Stimulated activated CD8-positive, alpha-beta memory T cell treated with anti-CD3 and anti-CD28 coated beads, Interleukin-7, amount 100 ng/mL, for 24 hours (primary cell): ENCODE measurements around the gene NANS.
"Not testable (repeated sequence)": the region's sequence is repeated elsewhere in the genome, so short reads cannot be mapped to it uniquely, and the experiment has no call there.

Source experiments
- DNase-seq: peaks from one replicate; pipeline ENCODE4 v3.0.0-alpha.2; 2020; ENCODE audit warnings: low read depth

Gene NANS, protein sequence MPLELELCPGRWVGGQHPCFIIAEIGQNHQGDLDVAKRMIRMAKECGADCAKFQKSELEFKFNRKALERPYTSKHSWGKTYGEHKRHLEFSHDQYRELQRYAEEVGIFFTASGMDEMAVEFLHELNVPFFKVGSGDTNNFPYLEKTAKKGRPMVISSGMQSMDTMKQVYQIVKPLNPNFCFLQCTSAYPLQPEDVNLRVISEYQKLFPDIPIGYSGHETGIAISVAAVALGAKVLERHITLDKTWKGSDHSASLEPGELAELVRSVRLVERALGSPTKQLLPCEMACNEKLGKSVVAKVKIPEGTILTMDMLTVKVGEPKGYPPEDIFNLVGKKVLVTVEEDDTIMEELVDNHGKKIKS

DNA sequence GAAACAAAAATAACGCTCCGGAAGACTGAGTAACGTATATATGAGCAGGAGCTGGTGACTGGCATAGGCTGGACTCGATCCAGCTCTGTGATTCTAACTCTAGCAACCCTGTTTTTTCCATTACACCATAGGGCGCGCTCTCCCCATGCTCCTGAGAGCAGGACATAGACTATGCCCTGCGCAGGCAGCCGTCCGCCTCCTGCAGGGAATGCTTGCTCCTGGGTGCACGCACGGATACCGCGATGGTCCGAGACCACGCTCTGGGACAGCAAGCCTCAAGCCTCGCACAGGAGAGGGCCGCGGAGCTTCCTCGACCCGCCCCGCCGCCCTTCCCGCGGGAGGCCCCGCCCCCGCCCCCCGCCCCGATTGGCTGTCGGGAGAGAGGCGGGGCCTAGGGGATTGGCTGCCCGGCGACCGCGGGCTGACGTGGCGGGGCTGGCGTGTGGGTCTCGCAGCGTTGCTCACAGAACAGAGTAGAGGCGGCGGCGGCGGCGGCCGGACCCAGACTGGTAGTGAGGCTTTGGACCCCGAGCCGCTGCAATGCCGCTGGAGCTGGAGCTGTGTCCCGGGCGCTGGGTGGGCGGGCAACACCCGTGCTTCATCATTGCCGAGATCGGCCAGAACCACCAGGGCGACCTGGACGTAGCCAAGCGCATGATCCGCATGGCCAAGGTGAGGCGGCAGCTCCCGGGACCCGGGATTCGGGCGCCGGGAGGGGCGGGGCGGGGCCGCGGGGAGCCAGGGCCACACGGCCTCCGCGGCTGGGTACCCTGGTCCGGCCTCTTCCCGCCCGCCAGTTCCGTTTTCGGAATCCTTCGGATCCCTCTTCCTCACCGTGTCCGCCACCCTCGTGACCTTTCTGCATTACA, at the start of gene NANS:
Gene NANS, plus strand, starts transcription at position 464 of the 869 bp plus-strand sequence. Its CDS starts 77 bp downstream, at position 541.
- peak; percentile 82 for DNase-seq

DNA sequence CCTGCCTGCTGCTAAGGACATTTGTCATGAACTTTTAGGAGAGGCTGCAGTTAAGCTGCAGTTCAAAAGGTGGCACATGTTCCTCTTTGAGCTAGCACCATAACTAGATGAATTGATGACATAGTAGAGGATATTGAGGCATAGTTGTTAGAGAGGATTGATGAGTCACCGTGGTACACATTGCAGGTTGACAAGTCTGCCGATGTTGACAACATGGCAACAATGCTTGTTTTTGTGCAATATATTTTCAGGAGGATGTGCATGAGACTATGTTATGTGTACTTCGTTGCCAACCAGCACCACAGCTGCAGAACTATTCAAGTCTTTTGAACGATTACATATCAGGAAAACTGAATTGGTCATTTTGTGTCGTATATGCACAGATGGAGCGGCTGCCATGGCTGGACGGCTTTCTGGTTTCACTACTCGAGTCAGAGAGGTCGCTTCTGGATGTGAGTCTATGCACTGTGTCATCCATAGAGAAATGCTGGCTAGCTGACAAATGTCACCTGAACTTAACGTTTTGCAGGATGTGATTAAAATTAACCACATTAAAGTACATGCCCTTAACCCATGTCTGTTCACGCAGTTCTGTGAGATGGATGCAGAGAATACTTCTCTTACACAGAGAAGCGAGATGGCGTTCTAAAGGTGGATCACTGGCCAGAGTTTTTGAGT, 49.1 kb upstream of the NANS start:
- DNase-seq: no peak

DNA sequence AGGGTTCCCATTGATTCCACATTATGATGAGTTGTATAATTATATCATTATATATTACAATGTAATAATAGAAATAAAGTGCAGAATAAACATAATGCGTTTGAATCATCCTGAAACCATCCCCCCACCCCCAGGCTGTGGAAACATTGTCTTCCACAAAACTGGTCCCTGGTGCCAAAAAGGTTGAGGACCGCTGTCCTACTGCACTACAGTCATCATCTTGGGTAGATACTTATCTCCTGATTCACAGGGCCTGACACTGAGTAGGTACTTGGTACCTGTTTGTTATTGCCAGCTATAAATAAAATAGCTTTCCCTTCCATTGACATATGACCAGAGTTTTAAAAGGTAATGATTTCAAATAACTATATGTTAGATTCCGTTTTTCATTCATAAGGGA, 47.8 kb upstream of the NANS start:
- DNase-seq: no peak

DNA sequence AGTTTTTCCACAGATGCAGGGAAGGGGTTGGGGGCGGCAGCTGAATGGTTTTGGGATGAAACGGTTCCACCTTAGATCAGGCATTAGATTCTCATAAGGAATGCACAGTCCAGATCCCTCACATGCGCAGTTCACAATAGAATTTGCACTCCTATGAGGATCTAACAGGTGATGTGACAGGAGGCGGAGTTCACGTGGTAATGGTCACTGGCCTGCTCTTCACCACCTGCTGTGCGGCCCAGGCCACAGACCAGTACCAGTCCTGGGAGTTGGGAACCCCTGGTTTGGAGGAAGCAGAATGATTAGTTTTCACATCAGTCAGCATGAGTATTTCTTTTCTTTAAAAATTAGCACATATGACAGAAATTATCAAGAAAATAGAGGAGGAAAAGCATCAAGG, 47.1 kb upstream of the NANS start:
- no peak for DNase-seq

DNA sequence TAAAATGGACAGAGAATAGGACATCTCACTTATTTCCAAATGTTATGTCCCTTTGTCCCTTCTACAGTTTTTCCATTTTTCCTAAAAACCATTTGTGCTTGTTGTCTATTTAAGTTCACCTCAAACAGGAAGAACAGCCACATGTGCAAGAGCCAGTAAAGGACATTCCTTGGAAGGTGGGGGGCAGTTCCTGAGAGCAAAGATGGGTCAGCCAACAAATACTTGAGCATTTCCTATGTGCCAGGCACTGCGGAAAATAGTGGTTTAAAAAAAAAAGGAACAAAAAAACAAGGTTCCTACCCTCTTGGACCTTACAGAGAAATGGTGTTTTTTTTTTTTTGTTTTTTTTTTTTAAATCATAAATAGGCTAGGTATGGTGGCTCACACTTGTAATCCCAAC, 46.6 kb upstream of the NANS start:
- no peak for DNase-seq

DNA sequence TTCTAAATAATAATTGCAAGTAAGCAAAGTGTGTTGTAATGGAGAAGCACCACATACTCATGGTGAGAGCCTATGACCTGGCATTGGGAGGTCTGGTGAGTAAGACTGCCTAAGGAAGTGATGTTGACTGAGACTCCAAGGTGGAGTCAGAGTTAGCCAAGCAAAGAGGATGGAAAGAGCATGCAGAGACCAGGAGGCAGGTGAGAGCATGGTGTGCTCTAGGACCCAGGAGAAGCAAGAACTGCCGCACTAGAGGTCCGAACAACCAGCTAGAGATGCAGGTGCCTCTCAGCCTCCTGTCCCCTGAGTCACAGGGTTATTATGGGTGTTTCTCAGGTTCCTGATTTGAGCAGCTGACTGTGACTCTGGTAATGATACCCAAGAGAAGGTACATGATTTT, 46.1 kb upstream of the NANS start:
- no peak for DNase-seq

DNA sequence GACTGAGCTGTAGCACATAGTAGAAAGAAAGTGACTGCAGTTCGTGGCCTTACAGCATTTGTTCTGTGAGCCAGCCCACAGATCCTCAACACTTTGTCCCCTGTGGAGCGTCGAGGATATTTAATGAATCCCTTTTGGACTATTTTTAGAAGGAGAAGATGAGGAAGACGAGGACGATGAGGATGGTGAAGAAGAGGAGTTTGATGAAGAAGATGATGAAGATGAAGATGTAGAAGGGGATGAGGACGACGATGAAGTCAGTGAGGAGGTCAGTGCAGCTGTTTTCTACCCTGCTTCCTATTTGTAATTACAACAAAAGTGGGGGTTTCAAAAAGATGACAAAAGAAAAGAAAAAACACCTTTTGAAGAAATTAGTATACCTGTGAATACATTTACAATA, 45.4 kb upstream of the NANS start:
- no peak for DNase-seq

DNA sequence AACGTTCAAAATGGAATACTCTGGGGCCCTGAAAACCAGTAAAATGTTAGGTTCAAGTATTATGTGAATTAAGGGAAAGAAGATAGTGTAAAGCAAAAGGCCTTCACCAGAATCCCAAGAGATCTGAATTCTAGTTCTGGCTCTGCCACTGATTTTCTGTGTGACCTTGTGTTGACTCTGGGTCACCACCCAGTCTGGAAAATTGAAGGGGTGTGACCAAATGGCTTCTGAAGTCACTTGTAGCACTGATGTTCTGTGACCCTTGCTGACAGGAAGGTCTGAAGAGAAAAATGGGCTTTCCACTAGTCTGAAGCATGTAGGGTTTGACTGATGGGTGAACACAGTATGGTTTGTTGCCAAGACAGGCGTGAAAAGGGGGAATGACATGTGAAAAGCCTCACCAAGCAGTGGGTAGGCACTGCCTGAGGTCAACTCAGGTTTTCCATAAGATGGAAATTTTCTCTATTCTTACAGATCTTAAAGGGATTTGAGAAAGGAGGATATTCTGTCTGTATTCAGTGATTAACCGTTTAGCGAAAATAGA, 40.3 kb upstream of the NANS start:
- DNase-seq: no peak

DNA sequence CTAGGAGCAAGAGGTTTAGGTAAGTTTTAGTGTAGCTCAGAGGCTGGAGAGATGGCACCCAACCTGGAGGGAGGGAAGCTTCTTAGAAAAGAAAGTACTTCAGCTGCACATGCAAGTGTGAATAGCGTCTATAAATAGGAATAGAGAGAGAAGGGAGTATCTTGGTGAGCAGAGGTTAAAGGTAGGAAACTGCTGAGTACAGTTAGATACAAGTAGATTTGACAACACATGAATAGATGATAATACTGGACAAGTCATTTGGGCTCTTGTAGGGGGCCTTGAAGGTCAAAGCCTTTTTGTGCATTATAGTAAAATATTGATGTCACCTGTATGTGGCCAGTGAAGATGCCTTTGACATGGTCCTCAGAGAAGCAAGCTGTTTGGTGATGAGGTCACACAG, 39.2 kb upstream of the NANS start:
- no peak for DNase-seq

DNA sequence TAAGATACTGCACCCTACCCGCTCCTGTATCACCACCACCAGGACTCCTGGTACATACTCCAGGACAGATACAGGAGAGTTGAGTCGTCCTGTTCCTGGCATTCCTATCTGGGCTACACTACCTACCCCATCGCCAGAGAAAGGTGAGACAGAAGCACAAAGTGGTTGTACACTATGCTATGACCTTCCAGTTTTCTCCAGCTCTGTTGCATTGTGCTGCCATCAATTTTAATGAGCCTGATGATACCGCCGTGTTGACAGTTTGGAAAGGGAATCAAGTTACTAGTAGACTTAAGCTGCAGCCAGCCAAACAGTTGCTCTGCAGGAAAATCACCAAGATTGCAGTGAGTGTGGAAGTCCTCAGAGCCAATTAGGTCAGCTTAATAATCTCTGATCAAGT, 38.2 kb upstream of the NANS start:
- no peak for DNase-seq

DNA sequence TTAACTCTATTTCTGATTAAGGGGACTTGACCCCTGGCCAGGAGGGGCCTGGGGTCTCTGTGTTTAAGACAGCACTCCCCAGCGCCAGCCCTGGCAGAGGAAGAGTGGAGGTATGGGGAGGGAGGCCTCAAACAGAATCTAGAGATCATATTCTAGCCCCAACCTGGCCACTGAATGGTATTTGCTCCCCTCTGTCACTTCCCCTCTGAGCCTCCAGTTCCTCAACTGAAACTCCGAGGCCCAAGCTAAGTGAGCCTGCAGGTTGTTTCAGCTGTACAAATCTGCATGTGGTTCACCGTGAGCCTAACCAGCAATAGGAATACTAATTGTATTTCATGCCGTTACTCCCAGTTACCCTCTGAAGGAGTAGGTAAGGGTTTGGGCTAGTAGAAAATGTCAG, 37.4 kb upstream of the NANS start:
- no peak for DNase-seq

DNA sequence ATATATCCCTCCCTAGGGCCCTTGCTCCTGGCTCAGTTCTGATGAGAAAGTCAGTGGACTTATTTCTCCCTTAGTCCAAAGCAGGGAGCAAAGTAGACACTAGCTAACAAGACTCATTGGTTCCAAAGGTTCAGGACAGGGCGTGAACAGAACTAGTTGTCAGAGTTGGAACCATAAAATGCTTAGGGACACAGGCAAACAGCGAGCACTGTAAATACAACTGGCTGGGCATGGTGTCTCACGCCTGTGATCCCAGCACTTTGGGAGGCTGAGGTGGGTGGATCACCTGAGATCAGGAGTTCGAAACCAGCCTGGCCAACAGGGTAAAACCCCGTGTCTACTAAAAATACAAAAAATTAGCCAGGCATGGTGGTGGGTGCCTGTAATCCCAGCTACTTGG, 36.7 kb upstream of the NANS start:
- not testable (repeated sequence) for DNase-seq

DNA sequence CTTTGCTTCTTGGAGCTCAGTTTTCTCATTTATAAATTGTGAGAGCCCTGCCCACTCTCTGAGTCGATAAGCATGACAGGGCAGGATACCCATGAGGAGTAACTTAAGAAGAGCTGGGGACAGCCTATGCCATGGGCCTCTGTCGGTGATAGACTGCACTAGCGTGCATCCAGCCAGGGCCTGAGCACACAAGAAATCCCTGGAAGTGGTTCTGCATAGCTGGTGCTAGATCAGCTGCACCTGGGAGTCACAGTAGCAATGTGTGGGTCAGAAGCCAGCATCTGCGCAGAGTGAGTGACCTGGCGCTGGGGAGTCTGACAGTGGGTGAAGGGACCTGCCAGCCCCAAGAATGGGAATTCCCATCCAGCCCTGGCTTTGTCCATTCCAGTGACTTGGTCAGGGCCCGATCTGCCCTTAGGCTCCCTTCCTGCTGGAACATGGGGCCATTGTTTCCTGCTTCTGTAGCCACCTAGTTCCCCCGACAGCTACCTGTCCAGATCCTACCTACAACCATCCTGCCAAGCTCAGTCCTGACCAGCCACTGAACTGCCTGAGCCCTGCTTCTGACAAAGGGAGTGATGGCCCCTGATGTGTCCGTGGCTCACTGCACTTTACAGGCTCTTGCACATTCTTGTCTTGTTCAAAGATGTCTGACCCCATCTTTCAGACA, 35.9 kb upstream of the NANS start:
- no peak for DNase-seq

DNA sequence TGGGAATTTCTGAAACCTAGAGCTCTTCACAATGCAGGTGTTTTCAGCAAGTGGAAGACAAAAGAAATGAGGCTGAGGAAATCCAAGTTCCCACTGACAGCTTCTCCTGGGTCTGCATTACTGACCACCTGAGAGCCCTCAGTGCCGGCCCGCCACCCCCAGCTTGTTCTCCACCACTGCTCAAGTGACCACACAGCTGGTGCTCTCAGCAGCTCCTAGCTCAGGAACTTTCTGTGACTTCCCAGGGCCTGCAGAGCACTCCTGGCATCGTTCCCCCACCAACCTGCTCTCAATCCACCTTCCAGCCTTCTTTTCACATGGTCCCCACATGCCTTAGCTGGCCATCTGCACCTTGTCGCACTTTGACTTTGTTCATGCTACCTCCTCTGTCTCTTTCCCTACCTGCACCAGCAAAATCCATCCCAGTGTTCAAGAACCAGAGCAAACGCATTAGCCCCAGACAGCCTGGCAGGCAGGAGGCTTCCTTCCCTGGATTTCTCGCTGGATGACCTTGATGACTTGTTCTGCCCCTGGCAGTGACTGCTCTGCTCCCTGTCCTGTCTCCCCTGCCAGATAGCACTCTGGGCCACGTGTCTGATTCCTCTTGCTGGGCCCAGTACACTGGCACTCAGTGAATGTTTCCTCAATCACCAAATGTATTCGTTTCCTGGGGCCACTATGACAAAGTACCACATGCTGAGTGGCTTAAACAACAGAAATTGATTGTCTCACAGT, 35.1 kb upstream of the NANS start:
- no peak for DNase-seq

DNA sequence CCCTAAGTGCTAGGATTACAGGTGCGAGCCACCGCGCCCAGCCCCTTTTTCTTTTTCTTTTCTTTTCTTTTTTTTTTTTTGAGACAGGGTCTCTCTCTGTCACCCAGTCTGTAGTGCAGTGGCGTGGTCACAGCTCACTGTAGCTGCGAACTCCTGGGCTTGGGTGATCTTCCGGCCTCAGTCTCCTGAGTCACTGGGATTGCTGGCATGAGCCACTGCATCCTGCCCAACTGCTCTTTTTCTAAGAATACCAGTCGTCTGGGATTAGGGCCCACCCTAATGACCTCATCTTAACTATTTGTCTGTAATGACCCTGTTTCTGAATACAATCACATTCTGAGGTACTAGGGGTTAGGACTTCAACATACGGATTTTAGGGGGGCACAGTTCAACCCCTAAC, 34.1 kb upstream of the NANS start:
- DNase-seq: no peak

DNA sequence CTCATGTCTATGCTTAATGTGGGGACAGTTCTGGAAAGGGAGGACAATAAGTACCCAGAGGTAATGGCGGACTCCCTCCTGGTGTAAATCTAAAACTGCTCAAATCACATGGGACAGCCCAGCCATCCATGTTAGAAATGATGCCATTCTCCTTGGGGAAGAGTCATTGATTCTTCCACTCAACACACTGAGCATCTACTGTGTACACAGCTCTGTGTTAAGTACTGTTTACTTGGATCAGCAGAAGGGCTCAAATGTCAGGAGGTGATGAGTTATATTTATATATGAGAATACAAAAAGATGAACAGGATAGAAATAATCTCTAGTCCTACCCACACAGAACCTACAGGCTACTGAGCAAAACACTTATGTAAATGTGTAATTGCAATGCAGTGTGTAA, 31.8 kb upstream of the NANS start:
- no peak for DNase-seq

DNA sequence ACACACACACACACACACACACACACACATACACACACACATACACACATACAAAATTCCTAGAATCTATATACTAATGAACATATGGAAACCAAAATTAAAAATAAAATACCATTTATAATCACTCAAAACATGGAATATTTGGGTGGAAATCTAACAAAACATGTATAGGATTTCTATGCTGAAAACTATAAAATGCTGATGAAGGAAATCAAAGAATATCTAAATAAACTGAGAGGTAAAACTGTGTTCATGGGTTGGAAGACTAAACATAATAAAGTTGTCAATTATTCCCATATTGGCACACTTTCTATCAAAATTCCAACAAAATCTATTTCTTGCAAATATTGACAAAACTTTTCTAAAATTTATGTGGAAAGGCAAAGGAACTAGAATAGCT, 25.4 kb upstream of the NANS start:
- no peak for DNase-seq

DNA sequence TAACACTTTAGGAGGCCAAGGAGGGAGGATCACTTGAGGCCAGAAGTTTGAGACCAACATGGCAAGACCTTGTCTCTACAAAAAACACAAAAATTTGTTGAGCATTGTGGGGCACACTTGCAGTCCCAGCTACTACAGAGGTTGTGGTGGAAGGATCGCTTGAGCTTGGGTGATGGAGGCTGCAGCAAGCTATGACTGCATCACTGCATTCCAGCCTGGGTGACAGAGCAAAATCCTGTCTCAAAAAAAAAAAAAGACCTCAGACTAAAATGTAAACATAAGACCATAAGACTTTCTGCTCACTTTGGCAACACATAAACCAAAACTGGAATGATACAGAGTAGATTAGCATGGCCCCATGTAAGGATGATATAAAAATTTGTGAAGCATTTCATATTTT, 24.6 kb upstream of the NANS start:
- DNase-seq: no peak

DNA sequence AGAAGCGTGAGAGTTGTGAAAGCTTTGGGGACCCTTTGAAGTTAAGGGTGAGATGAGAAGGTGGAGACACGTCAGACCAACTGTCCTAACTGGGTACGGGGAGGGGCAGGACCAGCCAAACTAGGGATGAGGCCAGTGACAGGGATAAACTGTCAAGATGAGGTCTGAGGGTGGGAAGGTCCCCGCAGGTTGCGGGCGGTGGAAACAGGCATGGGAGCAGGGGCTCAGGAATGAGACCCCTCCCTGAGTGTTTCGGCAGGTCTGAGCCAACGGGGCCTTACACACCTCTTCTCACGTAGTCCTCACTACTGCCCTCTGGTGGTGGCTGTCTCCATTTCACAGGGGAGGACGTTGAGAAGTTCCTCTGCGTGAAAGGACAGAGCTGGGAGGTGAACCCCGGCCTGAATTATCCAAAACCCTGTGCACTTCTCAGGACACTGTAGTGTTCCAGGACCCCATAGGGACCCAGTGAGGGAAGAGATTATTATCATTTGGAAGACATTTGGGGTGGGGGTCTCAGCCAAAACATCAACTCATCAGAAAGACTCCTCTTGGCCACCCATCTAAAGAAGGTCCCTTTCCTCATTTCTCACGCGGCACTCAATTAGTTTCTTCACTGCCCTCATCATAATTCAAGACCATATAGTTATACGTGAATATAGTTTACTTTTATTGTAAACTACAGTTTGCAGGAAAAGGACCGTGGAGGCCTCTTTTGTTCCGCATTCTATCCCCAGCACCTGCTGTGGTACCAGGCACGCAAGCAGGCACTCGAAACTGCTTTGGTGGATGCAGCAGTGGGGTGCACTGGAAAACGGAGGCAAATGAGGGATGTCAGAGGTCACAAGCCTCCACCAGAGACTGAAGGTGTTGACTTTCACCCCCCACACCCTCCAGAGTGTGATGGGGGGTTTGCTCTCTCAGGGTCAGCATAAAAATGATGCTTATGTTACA, 21.7 kb upstream of the NANS start:
- DNase-seq: peak; percentile 83

DNA sequence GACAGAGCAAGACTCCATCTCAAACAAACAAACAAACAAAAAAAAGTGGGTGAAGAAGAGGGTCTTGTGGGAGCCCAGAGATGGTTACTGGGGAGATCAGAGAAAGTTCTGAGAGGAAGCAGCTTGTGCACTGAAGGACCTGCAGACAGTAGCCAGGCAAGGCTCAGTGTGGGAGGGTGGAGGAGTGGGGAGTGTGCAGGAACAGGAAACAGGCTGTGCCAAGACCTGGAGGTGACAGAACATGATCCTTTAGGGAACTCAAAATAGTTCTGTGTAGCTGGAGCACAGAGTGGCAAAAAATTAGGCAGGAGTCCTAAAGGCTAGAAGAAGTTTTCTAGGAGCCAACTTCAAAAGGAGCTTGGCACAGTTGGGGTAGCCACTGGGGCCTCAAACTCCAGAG, 19.2 kb upstream of the NANS start:
- no peak for DNase-seq
